ENCODE results near the gene COL6A2. TPM values are rescaled to one million over a fixed set of nuclear protein-coding genes. Genes with fewer than 3 reads are reported as not detected.

COL6A2 gene
- total and polyA plus RNA-seq, 2 donors: 55.2 to 182 TPM

DNA sequence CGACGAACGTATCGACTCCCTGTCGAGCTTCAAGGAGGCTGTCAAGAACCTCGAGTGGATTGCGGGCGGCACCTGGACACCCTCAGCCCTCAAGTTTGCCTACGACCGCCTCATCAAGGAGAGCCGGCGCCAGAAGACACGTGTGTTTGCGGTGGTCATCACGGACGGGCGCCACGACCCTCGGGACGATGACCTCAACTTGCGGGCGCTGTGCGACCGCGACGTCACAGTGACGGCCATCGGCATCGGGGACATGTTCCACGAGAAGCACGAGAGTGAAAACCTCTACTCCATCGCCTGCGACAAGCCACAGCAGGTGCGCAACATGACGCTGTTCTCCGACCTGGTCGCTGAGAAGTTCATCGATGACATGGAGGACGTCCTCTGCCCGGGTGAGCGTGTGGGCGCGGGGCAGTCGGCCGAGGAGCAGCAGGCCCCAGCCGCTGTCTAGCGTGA, 28.0 kb downstream of the COL6A2 start:
- WGBS: 97% methylated on average over 47 of the region's 47 CpGs
- no peak overlapping the region for H3K4me3 ChIP-seq (ENCODE audit: low read length in 2 of 2)
- no peak for DNase-seq (ENCODE audit: low read depth in 6 of 9, low spot score in 9 of 9)

DNA sequence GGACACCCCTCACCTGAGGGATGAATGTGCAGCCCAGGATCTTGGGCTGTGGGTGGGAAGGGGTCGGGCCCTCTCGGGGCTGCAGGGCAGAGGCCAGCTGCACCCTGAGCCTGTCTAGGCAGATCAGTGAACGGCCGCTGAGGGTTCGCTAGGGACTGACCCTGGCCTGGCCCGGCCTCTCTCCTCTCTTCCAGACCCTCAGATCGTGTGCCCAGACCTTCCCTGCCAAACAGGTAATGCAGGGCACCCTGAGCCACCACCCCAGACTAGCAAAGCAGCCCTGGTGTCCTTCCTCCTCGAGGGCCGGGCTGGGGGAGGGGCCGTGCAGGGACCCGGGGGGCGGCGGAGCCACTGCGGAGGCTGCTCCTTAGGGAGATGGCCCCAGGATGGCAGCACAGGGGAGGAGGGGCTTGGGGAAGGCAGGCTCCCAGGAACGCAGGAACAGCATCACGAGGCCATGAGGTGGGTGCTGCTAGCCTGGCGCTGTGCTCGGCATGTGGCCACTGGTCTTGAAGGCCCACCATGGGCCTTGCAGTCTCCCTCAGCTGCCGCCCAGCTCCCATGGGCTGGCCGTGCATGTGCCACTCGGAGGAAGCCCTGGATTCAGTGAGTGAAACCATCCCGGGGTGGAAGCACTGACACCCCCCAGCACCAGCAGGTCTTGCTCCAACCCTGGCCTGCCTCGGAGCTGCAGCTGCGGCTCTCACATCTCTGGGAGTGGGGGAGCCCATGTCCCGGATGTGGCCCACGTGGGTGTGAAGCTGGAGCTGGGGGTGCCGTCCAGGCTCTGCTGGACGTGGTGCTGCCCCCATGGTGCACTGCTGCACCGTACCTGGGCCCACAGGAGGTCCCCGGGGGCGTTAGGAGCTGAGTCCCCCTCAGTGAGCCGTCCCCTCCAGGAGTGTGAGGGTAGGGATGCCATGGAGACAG, 28.7 kb downstream of the COL6A2 start:
- no peaks in the 10 kb centered on the region for H3K27me3 ChIP-seq (ENCODE audit: control insufficient read depth in 2 of 2, insufficient read depth in 1 of 2, low read length in 1 of 2)
- no peak for DNase-seq (ENCODE audit: low read depth in 6 of 9, low spot score in 9 of 9)
- H3K36me3 ChIP-seq (ENCODE audit: control insufficient read depth in 2 of 2, insufficient read depth in 2 of 2, low read length in 1 of 2): no peaks in the 10 kb centered on the region
- no peak overlapping the region for H3K27ac ChIP-seq (ENCODE audit: low read depth in 1 of 2, low read length in 1 of 2)
- 95% methylated on average over 32 of the region's 32 CpGs for WGBS
- H3K4me1 ChIP-seq (ENCODE audit: control insufficient read depth in 2 of 2, insufficient read depth in 2 of 2, low read length in 2 of 2): no peaks in the 10 kb centered on the region
- no peaks in the 10 kb centered on the region for H3K9me3 ChIP-seq (ENCODE audit: control insufficient read depth in 2 of 2, insufficient read depth in 1 of 2, low read length in 1 of 2)
- no peak overlapping the region for H3K4me3 ChIP-seq (ENCODE audit: low read length in 2 of 2)

More for the DNA sequence above, 28.0 kb downstream of the COL6A2 start:
- Histone ChIP-seq H3K27ac (ENCODE audit: low read depth in 1 of 2, low read length in 1 of 2) (no peak overlapping the region), H3K27me3 (ENCODE audit: control insufficient read depth in 2 of 2, insufficient read depth in 1 of 2, low read length in 1 of 2) (no peaks in the 10 kb centered on the region), H3K36me3 (ENCODE audit: control insufficient read depth in 2 of 2, insufficient read depth in 2 of 2, low read length in 1 of 2) (no peaks in the 10 kb centered on the region), H3K4me1 (ENCODE audit: control insufficient read depth in 2 of 2, insufficient read depth in 2 of 2, low read length in 2 of 2) (no peaks in the 10 kb centered on the region), H3K9me3 (ENCODE audit: control insufficient read depth in 2 of 2, insufficient read depth in 1 of 2, low read length in 1 of 2) (no peaks in the 10 kb centered on the region)

DNA sequence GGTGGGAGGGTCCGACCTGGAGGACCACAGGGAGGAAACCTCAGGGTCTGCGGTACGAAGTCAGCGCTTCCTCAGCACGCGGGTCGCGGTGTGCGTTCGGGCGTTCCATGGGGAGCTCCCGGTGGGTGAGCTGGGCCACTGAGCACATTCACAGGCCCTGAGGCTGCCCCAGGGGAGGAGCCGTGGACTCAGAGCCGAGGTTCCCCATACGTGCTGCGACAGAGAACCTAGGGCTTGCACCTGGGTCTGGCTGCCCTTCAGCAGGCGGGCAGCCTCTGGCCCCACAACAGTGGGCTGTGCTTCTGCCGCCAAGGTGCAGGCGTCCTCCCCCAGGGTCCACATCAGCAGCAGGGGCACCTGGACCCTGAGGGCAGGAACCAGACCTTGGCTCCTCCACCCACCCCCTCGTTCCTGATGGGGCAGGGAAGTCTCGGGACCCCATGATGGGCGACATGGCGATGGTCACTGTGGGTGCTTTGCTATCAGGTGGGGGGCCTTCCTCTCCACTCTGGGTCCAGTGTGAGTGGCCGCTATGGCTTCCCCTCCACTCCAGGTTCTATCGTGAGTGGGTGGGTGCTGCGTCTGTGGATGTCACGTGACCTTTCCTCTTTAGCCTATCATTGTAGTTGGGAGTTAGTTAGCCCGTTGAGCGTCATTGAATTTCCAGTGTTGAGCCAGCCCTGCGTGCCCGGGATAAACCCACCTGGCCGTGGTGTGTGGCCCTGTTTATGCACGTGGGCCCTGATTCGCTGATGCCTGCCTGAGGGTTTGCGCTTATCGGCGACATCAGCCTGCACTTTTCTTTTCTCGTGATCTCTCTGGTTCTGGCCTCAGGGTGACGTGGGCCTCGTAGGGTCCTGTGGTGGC, 29.6 kb downstream of the COL6A2 start:
- no peaks in the 10 kb centered on the region for H3K9me3 ChIP-seq (ENCODE audit: control insufficient read depth in 2 of 2, insufficient read depth in 1 of 2, low read length in 1 of 2)
- no peak overlapping the region for H3K27ac ChIP-seq (ENCODE audit: low read depth in 1 of 2, low read length in 1 of 2)
- 91% methylated on average over 40 of the region's 40 CpGs for WGBS
- no peak for DNase-seq (ENCODE audit: low read depth in 6 of 9, low spot score in 9 of 9)
- H3K36me3 ChIP-seq (ENCODE audit: control insufficient read depth in 2 of 2, insufficient read depth in 2 of 2, low read length in 1 of 2): no peaks in the 10 kb centered on the region
- H3K4me3 ChIP-seq (ENCODE audit: low read length in 2 of 2): no peak overlapping the region
- no peaks in the 10 kb centered on the region for H3K27me3 ChIP-seq (ENCODE audit: control insufficient read depth in 2 of 2, insufficient read depth in 1 of 2, low read length in 1 of 2)
- no peaks in the 10 kb centered on the region for H3K4me1 ChIP-seq (ENCODE audit: control insufficient read depth in 2 of 2, insufficient read depth in 2 of 2, low read length in 2 of 2)

DNA sequence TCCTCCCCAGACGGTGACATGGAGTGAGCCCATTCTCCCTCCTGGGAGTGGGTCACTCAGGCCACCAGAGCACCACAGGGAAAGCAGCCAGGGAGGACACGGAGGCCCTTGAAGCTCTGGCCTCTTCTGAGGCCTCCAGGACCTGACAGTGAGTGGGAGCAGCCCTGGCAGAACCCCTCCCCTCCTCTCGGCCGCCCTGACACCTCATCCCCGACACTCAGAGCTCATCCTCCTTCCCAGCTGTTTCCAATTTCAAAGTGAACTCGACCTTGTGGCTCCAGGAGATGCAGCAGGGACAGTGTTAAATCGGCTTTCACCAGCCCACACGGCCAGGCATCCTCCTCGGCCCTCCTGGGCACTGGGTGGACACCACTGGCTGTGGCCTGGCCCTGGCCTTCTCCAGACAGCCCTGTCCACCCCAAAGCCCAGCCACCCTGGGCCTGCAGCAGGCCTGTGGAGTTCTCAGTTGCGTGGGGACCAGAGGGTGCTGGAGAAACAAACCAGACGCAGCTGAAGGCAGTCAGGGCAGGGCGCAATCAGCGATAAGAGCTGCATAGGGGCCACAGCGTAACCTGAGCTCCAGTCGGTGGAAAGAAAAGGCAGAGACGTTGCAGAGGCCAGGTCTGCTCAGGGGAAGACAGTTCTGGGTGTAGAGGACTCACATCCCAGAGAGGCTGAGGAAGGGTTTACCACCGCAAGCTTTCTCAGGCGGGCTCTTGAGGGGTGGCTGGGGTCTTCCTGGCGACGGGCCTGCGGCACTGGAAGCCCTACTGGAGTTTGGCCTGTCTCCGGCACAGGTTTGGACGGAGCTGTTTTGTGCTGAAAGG, 30.4 kb downstream of the COL6A2 start:
- no peaks in the 10 kb centered on the region for H3K36me3 ChIP-seq (ENCODE audit: control insufficient read depth in 2 of 2, insufficient read depth in 2 of 2, low read length in 1 of 2)
- H3K9me3 ChIP-seq (ENCODE audit: control insufficient read depth in 2 of 2, insufficient read depth in 1 of 2, low read length in 1 of 2): no peaks in the 10 kb centered on the region
- no peaks in the 10 kb centered on the region for H3K27me3 ChIP-seq (ENCODE audit: control insufficient read depth in 2 of 2, insufficient read depth in 1 of 2, low read length in 1 of 2)
- WGBS: 88% methylated on average over 23 of the region's 23 CpGs
- H3K4me1 ChIP-seq (ENCODE audit: control insufficient read depth in 2 of 2, insufficient read depth in 2 of 2, low read length in 2 of 2): no peaks in the 10 kb centered on the region
- H3K4me3 ChIP-seq (ENCODE audit: low read length in 2 of 2): no peak overlapping the region
- no peak for DNase-seq (ENCODE audit: low read depth in 6 of 9, low spot score in 9 of 9)
- no peak overlapping the region for H3K27ac ChIP-seq (ENCODE audit: low read depth in 1 of 2, low read length in 1 of 2)

DNA sequence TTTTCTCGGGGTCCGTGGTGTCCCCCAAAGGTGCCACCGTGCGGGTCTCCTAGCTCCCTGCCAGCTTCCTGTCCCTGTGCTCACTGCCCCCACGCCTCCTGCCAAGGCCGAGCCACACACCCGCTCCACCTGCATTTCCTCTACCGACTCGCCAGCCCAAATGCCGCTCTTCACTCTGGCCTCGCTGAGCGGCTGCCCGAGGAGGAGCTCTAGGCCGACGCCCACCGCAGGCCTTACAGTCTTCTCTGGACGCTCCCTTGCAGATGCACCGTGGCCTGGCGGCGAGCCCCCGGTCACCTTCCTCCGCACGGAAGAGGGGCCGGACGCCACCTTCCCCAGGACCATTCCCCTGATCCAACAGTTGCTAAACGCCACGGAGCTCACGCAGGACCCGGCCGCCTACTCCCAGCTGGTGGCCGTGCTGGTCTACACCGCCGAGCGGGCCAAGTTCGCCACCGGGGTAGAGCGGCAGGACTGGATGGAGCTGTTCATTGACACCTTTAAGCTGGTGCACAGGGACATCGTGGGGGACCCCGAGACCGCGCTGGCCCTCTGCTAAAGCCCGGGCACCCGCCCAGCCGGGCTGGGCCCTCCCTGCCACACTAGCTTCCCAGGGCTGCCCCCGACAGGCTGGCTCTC, 31.1 kb downstream of the COL6A2 start:
- Histone ChIP-seq H3K27me3 (ENCODE audit: control insufficient read depth in 2 of 2, insufficient read depth in 1 of 2, low read length in 1 of 2) (no peaks in the 10 kb centered on the region), H3K36me3 (ENCODE audit: control insufficient read depth in 2 of 2, insufficient read depth in 2 of 2, low read length in 1 of 2) (no peaks in the 10 kb centered on the region)

DNA sequence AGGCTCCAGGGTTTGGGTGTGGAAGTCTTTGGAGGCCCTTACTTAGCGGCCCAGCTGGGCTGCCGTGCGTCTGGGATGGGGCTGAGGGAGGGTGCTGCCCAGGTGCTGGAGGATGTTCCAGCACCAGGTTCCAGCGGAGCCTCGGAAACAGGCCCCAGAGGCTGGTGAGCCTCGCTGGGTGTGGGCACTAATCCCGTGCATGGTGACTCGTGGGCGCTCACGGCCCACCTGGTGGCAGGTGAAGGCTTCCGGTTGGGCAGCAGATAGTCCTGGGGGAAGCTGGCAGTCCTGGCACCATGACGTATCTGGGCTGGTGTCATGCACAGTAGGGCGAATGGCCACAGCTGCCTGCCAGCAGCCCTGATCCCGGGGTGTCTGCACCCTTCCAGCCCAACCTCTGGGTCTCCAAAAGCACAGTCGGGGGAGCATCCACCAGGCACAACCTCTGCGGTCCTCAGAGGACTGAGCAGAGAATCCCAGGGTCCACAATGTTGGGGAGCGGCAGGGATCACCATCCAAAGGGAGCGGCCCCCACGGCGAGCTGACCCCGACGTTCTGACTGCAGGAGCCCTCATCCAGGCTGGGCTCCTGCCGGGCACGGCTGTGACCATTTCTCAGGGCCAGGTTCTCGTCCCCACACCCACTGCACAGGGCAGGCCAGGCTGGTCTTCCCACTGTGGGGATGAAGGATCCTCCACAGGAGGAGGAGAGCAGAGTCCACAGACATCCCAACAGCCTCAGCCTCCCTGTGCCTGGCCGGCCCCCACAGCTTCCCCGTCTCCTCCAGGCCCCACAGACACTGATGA, 32.1 kb downstream of the COL6A2 start:
- Histone ChIP-seq H3K36me3 (ENCODE audit: control insufficient read depth in 2 of 2, insufficient read depth in 2 of 2, low read length in 1 of 2) (no peaks in the 10 kb centered on the region), H3K4me3 (ENCODE audit: low read length in 2 of 2) (no peak overlapping the region), H3K27ac (ENCODE audit: low read depth in 1 of 2, low read length in 1 of 2) (no peak overlapping the region), H3K4me1 (ENCODE audit: control insufficient read depth in 2 of 2, insufficient read depth in 2 of 2, low read length in 2 of 2) (no peaks in the 10 kb centered on the region), H3K9me3 (ENCODE audit: control insufficient read depth in 2 of 2, insufficient read depth in 1 of 2, low read length in 1 of 2) (no peaks in the 10 kb centered on the region), H3K27me3 (ENCODE audit: control insufficient read depth in 2 of 2, insufficient read depth in 1 of 2, low read length in 1 of 2) (no peaks in the 10 kb centered on the region)
- DNase-seq (ENCODE audit: low read depth in 6 of 9, low spot score in 9 of 9): no peak
- WGBS: 95% methylated on average over 27 of the region's 27 CpGs

More for the DNA sequence above, 31.1 kb downstream of the COL6A2 start:
- DNase-seq (ENCODE audit: low read depth in 6 of 9, low spot score in 9 of 9): no peak
- Histone ChIP-seq H3K9me3 (ENCODE audit: control insufficient read depth in 2 of 2, insufficient read depth in 1 of 2, low read length in 1 of 2) (no peaks in the 10 kb centered on the region), H3K4me1 (ENCODE audit: control insufficient read depth in 2 of 2, insufficient read depth in 2 of 2, low read length in 2 of 2) (no peaks in the 10 kb centered on the region), H3K4me3 (ENCODE audit: low read length in 2 of 2) (no peak overlapping the region), H3K27ac (ENCODE audit: low read depth in 1 of 2, low read length in 1 of 2) (no peak overlapping the region)
- 96% methylated on average over 45 of the region's 45 CpGs for WGBS

DNA sequence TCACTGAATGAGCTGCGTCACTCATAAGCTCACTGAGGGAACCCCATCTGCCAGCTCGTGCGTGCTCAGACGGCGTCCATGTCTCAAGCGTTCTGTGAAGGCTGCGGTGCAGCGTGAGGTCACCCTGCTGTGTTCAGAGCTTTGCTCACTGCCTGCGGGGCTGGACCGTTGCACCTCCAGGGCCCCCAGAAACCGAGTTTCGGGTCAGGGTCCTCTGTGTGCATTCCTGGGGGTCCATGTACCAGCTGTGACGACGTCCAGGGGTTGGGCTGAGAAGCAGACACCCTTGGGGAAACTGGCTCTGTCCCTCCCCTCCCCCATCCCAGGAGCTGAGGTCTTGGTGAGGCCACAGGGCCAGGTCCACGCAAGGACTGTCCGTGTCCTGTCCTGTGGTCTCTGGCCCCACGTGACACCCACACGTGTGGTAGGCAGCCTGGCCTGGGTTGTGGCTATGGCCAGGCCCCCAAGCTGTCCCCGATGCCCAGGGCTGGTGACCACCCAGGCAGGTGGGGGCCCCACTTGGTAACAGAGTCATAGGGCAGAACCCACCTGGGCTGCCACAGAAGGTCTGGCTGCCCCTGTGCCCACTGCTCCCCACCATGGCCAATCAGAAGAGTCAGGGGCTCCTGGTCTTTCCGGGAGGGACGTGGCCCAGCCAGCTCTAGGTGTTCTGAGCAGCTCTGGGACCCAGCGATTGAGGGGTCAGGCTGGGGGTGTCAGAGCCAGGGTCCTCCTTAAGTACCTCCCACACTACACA, 33.1 kb downstream of the COL6A2 start:
- Histone ChIP-seq H3K27me3 (ENCODE audit: control insufficient read depth in 2 of 2, insufficient read depth in 1 of 2, low read length in 1 of 2) (no peaks in the 10 kb centered on the region), H3K9me3 (ENCODE audit: control insufficient read depth in 2 of 2, insufficient read depth in 1 of 2, low read length in 1 of 2) (no peaks in the 10 kb centered on the region), H3K4me3 (ENCODE audit: low read length in 2 of 2) (no peak overlapping the region), H3K36me3 (ENCODE audit: control insufficient read depth in 2 of 2, insufficient read depth in 2 of 2, low read length in 1 of 2) (no peaks in the 10 kb centered on the region), H3K27ac (ENCODE audit: low read depth in 1 of 2, low read length in 1 of 2) (no peak overlapping the region), H3K4me1 (ENCODE audit: control insufficient read depth in 2 of 2, insufficient read depth in 2 of 2, low read length in 2 of 2) (no peaks in the 10 kb centered on the region)
- WGBS: 81% methylated on average over 22 of the region's 22 CpGs
- no peak for DNase-seq (ENCODE audit: low read depth in 6 of 9, low spot score in 9 of 9)
